Memory B cell (primary cell): ENCODE data around the gene TLR6.

Experiments
- ATAC-seq: fragments of 150-1000 bp; cut with Tn5 transposase; 2 replicates; pipeline ENCODE4 v1.10.0; 2021; ENCODE audit warnings: low read depth, mild to moderate bottlenecking, moderate library complexity
- DNase-seq, 2 donors: peaks; one replicate each; pipeline ENCODE4 v3.0.0; 2022; ENCODE audit warnings: low spot score in 2 of 2
- H3K27ac Mint-ChIP-seq: one replicate; pipeline ENCODE4 v1.8.0; 2022; ENCODE audit warnings: mild to moderate bottlenecking, moderate library complexity, mixed read lengths
- H3K27me3 Mint-ChIP-seq: one replicate; pipeline ENCODE4 v1.8.0; 2022; ENCODE audit warnings: mixed read lengths
- H3K36me3 Mint-ChIP-seq: one replicate; pipeline ENCODE4 v1.8.0; 2022; ENCODE audit warnings: mild to moderate bottlenecking, mixed read lengths
- H3K4me1 Mint-ChIP-seq: one replicate; pipeline ENCODE4 v1.8.0; 2022; ENCODE audit warnings: mixed read lengths
- H3K4me3 Mint-ChIP-seq: one replicate; pipeline ENCODE4 v1.8.0; 2022; ENCODE audit warnings: mild to moderate bottlenecking, moderate library complexity, mixed read lengths
- H3K9me3 Mint-ChIP-seq: one replicate; pipeline ENCODE4 v1.8.0; 2022; ENCODE audit warnings: mixed read lengths

The TLR6 gene

GRCh38 chr4:38856524-38857337 is at the start of gene TLR6:
TSS of gene TLR6 (minus strand) at chr4:38856817. CDS start at chr4:38829473, 27,344 bp downstream.
- Mint-ChIP-seq H3K4me1 (peaks cover 33% of the 10 kb centered on the region), H3K36me3 (peaks cover 4% of the 10 kb centered on the region), H3K4me3 (peak within 1 kb of the TSS; percentile 83), H3K9me3 (no peaks in the 10 kb centered on the region), H3K27ac (peak within 1 kb of the TSS; percentile 97), H3K27me3 (no peaks in the 10 kb centered on the region)
- peak; percentile 46 for ATAC-seq
- DNase-seq: peak; percentile 61 to 73

- ATAC-seq: no peak
- no peak for DNase-seq
- Mint-ChIP-seq H3K27me3 (no peaks in the 10 kb centered on the region), H3K27ac (no peak overlapping the region), H3K9me3 (no peaks in the 10 kb centered on the region), H3K4me1 (peaks cover 2% of the 10 kb centered on the region), H3K4me3 (no peak overlapping the region), H3K36me3 (peaks cover 2% of the 10 kb centered on the region)
Observed at GRCh38 chr4:38905652-38906385, 49.2 kb upstream of the TLR6 start.

GRCh38 chr4:38904682-38905081 is 48.1 kb upstream of the TLR6 start:
- no peak for ATAC-seq
- Mint-ChIP-seq H3K4me1 (no peaks in the 10 kb centered on the region), H3K27me3 (no peaks in the 10 kb centered on the region), H3K36me3 (no peaks in the 10 kb centered on the region), H3K4me3 (no peak overlapping the region), H3K9me3 (no peaks in the 10 kb centered on the region), H3K27ac (no peak overlapping the region)
- no peak for DNase-seq

- H3K4me1 Mint-ChIP-seq: no peaks in the 10 kb centered on the region
- ATAC-seq: no peak
- no peak for DNase-seq
- H3K4me3 Mint-ChIP-seq: no peak overlapping the region
- no peaks in the 10 kb centered on the region for H3K27me3 Mint-ChIP-seq
- H3K27ac Mint-ChIP-seq: no peak overlapping the region
- no peaks in the 10 kb centered on the region for H3K36me3 Mint-ChIP-seq
- no peaks in the 10 kb centered on the region for H3K9me3 Mint-ChIP-seq
Observed at GRCh38 chr4:38904090-38904666, 47.6 kb upstream of the TLR6 start.

- no peaks in the 10 kb centered on the region for H3K9me3 Mint-ChIP-seq
- H3K4me1 Mint-ChIP-seq: no peaks in the 10 kb centered on the region
- H3K27ac Mint-ChIP-seq: no peak overlapping the region
- ATAC-seq (peak; percentile 80), DNase-seq (peak in 1 of 2 donors; percentile 16)
- no peaks in the 10 kb centered on the region for H3K27me3 Mint-ChIP-seq
- H3K4me3 Mint-ChIP-seq: no peak overlapping the region
- H3K36me3 Mint-ChIP-seq: no peaks in the 10 kb centered on the region
Observed at GRCh38 chr4:38902695-38903094, 46.1 kb upstream of the TLR6 start.

GRCh38 chr4:38902221-38902620 is 45.6 kb upstream of the TLR6 start:
- Mint-ChIP-seq H3K36me3 (no peaks in the 10 kb centered on the region), H3K4me1 (no peaks in the 10 kb centered on the region), H3K4me3 (no peak overlapping the region), H3K9me3 (no peaks in the 10 kb centered on the region), H3K27me3 (no peaks in the 10 kb centered on the region), H3K27ac (no peak overlapping the region)
- DNase-seq (no peak), ATAC-seq (no peak)

GRCh38 chr4:38898245-38898644 is 41.6 kb upstream of the TLR6 start:
- DNase-seq (no peak), ATAC-seq (no peak)
- Mint-ChIP-seq H3K27ac (no peak overlapping the region), H3K27me3 (no peaks in the 10 kb centered on the region), H3K36me3 (no peaks in the 10 kb centered on the region), H3K4me1 (no peaks in the 10 kb centered on the region), H3K9me3 (no peaks in the 10 kb centered on the region), H3K4me3 (no peak overlapping the region)

- no peaks in the 10 kb centered on the region for H3K9me3 Mint-ChIP-seq
- no peaks in the 10 kb centered on the region for H3K4me1 Mint-ChIP-seq
- ATAC-seq (no peak), DNase-seq (no peak)
- H3K27me3 Mint-ChIP-seq: no peaks in the 10 kb centered on the region
- H3K27ac Mint-ChIP-seq: no peak overlapping the region
- H3K36me3 Mint-ChIP-seq: no peaks in the 10 kb centered on the region
- no peak overlapping the region for H3K4me3 Mint-ChIP-seq
Observed at GRCh38 chr4:38896940-38897339, 40.3 kb upstream of the TLR6 start.

GRCh38 chr4:38894322-38894982 is 37.8 kb upstream of the TLR6 start:
- Mint-ChIP-seq H3K27ac (no peak overlapping the region), H3K9me3 (peaks cover 2% of the 10 kb centered on the region), H3K4me3 (no peak overlapping the region), H3K4me1 (no peaks in the 10 kb centered on the region), H3K27me3 (no peaks in the 10 kb centered on the region), H3K36me3 (no peaks in the 10 kb centered on the region)
- no peak for DNase-seq
- ATAC-seq: no peak

- H3K9me3 Mint-ChIP-seq: peaks cover 2% of the 10 kb centered on the region
- H3K4me1 Mint-ChIP-seq: no peaks in the 10 kb centered on the region
- no peak overlapping the region for H3K27ac Mint-ChIP-seq
- no peaks in the 10 kb centered on the region for H3K27me3 Mint-ChIP-seq
- no peak overlapping the region for H3K4me3 Mint-ChIP-seq
- no peak for DNase-seq
- no peak for ATAC-seq
- H3K36me3 Mint-ChIP-seq: no peaks in the 10 kb centered on the region
Observed at GRCh38 chr4:38891051-38891983, 34.7 kb upstream of the TLR6 start.

- H3K27me3 Mint-ChIP-seq: no peaks in the 10 kb centered on the region
- H3K27ac Mint-ChIP-seq: no peak overlapping the region
- H3K4me3 Mint-ChIP-seq: no peak overlapping the region
- H3K4me1 Mint-ChIP-seq: peaks cover 4% of the 10 kb centered on the region
- H3K36me3 Mint-ChIP-seq: no peaks in the 10 kb centered on the region
- DNase-seq (no peak), ATAC-seq (no peak)
- peaks cover 2% of the 10 kb centered on the region for H3K9me3 Mint-ChIP-seq
Observed at GRCh38 chr4:38889143-38889542, 32.5 kb upstream of the TLR6 start.

GRCh38 chr4:38884254-38884653 is 27.6 kb upstream of the TLR6 start:
- H3K4me3 Mint-ChIP-seq: no peak overlapping the region
- ATAC-seq (no peak), DNase-seq (no peak)
- H3K36me3 Mint-ChIP-seq: no peaks in the 10 kb centered on the region
- H3K27me3 Mint-ChIP-seq: no peaks in the 10 kb centered on the region
- no peaks in the 10 kb centered on the region for H3K9me3 Mint-ChIP-seq
- H3K4me1 Mint-ChIP-seq: peaks cover 4% of the 10 kb centered on the region
- no peak overlapping the region for H3K27ac Mint-ChIP-seq

- Mint-ChIP-seq H3K36me3 (no peaks in the 10 kb centered on the region), H3K4me1 (peaks cover 2% of the 10 kb centered on the region), H3K4me3 (no peak overlapping the region), H3K27ac (no peak overlapping the region), H3K27me3 (no peaks in the 10 kb centered on the region), H3K9me3 (no peaks in the 10 kb centered on the region)
- DNase-seq: no peak
- no peak for ATAC-seq
Observed at GRCh38 chr4:38876636-38877035, 20.0 kb upstream of the TLR6 start.
